ENCODE results near the gene PABPN1L.
A peak's percentile ranks its signal among the peaks of the same experiment; 100 is the strongest.

PABPN1L gene

DNA sequence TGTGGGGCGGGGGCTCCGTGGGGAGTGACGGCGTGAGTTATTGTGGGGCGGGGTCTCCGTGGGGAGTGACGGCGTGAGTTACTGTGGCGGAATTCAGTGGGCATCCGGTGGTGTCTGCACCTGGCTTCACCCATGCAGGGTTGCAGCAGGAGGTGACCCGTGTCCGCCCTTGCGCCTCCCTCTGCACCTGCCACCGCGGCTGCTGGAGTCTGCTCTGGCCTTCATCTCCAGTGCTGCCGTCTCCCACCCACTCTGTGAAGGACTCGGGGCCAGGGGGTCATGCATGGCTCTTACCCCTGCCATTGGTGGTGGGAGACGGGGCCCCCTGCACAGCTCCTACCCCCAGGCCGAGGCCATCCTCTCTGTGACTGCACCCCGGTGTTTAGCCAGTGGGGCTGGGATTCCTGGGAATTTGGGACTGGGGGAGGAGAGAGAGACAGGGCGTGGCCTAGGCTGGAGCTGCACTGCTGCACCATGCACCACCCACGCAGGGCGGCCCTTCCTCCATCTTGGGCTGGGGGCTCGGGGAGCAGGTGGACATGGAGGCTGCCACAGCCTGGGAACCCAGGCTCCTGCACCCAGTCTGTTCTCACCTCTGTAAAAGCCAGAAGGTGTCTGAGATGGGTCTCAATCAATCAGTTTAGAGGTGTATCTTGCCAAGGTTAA, 1.3 kb upstream of the PABPN1L start:
- DNase-seq = no peak

DNA sequence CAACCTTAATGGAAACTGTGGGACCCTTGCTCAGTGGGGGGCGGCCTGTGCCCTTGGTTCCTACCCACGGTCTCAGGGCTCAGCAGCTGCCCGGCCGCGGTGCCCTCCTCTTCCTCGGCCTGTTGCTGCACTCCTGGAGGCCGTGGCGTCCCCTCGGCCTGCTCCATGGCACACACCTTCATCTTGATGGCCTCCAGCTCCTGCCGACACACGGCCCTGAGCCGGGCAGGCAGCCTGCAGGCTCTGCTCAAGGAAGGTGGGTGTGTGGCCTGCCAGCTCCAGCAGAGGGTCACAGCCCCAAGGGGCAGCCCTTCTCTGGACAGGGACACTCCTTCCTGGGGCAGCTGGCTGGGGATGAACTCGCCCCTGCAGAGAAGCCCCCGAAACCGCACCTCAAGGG, 718 bp downstream of the PABPN1L start:
- DNase-seq = no peak

DNA sequence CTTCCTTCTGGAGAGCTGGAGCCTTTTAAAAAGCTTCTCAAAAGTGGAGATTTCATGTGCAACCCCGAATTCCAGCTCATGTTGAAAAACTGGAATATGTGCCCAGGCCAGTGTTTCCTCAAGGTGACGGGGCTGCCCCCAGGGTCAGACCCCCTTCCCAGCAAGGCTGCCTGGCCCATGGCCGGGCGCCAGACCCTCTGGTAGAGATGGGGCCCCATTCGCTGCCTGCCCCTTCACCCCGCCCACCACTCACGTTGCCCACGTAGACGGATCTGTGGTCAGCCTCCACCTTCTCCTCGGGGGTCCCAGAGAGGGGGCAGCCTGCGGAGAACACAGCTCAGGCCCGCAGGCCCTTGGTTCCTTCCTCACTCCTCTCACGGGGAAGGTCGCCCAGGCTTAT, 1.1 kb downstream of the PABPN1L start:
- DNase-seq = no peak

DNA sequence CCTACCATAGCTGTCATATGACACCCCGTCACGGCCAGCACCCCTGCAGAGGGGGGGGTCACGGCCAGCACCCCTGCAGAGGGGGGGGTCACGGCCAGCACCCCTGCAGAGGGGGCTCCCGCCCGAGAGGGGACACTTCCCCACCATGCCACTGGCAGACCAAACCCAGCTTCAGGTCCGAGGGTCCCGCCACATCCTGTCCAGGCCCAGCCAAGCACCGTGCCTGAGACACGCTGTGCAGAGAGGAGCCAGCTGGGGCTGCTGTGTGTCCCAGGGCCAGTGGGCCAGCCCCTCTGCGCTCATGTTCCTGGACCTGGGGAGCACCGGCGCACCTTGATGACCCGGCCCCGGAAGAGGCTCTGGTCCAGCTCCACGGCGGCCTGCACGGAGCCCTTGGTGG, 1.9 kb downstream of the PABPN1L start:
- no peak for DNase-seq

- DNase-seq = no peak
These were observed 2.4 kb downstream of the PABPN1L start for GRCh38 chr16:88864099-88864498.

GRCh38 chr16:88863426-88863825, 3.0 kb downstream of the PABPN1L start:
- DNase-seq = no peak

DNA sequence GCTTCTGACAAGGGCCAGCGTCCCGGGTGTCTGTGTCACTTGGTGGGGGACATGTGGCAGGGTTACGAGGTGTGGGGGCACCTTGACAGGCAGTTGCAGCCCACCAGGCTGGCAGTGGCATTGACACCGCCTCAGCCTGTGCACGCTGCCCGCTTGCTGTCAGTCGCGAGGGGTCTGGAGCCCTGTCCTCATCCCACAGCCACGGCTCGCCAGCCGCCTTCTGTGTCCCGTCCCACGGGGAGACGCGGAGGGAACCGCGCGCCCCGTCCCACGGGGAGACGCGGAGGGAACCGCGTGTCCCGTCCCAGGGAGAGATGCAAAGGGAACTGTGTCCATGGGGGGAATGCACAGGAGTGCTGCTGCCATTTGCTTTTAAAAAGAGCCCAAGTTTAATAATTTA, 3.5 kb downstream of the PABPN1L start:
- no peak for DNase-seq

DNA sequence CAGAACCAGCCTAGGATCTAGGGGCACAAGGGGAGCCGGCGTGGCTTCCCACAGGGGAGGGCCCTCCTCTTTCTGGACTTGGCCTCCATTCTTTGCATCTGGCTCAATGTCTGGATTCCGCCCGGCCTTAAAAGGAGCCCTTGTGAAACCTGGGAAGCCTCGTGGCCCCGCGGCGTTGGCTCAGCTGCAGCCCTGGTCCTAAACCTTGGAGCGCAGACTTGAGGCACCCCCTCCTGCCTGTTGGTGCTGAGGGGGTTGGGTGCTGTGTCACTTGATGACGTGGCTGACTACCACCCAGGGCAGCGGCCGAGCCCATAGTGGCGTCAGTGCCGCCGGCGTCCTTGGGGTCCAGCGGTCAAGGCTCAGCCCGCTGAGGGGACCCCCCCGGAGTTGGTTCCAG, 5.1 kb downstream of the PABPN1L start:
- DNase-seq = no peak

- DNase-seq = no peak
These were observed 6.9 kb downstream of the PABPN1L start for GRCh38 chr16:88859381-88860091.

GRCh38 chr16:88857728-88858339, 8.6 kb downstream of the PABPN1L start:
- no peak for DNase-seq

GRCh38 chr16:88856828-88857727, 9.4 kb downstream of the PABPN1L start, which contains the start of the genes GALNS and TRAPPC2L:
Gene GALNS (minus strand): TSS chr16:88856947. CDS start chr16:88856877, 70 bp downstream.
Gene TRAPPC2L (plus strand): TSS chr16:88857127. CDS start chr16:88857151, 24 bp downstream.
- DNase-seq = peak; percentile 97

DNA sequence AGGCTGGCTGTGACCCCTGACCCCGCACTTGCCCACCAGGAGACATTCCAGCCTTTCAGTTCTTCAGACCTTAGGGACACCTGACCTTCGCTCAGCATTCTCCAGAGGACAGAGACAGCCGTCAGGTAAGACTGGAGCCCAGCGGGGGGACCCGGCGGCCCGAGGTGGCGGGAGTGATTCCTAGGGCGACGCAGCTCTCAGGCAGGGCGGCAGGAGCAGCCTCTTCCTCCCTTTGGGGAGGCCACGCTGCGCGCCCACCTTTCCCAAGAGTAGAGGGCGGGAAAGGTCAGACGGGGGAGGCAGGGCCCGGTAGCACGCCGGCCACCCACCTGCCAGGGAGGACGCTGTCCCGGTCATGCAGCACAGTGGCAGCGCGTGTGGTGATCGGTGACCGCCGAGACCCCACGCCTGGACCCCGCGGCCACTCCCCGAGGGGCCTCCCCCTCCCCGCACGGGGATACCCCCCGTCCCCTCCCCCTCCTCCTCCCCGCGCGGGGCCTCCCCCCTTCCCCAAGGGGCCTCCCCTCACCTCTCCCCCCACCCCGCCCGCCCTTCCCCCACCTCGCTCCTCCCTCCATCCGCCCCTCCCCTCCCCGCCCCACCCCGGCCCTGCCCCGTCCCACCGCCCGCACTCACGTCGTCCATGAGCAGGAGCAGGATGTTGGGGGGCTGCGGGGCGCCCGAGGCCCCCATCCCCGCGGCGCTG, 10.2 kb downstream of the PABPN1L start:
- no peak for DNase-seq

GRCh38 chr16:88855736-88856121, 10.7 kb downstream of the PABPN1L start:
- no peak for DNase-seq

- no peak for DNase-seq
These were observed 11.3 kb downstream of the PABPN1L start for GRCh38 chr16:88855176-88855575.

GRCh38 chr16:88854306-88855111, 12.0 kb downstream of the PABPN1L start:
- no peak for DNase-seq

DNA sequence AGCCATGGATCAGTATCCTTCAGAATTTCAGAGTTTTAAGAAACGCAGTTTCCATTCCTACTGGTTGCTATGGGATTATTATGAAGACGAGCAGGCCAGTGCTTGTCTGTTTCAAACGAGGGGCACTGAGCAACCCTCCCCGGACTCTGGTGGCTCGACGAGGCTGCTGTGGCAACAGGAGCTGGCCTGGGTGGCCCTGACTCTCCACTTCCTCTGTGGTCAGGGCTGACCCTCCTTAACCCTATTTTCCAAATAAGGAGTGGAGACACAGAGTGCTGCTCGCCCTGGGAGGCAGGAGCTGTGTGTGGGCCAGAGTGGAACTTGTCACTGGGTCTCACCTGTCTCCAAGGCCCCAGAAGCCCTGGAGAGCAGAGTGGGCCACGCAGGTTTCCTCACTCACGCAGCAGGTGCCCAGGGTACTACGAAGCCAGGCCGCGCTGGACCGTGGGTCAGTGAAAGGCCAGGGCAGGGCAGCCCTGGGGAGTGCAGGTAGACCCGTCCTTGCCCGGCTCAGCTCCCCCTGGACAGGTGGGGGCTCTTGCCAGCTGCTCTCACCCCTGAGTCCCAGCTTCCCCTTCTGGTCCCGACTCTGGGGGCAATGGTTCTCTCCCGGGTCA, 13.0 kb downstream of the PABPN1L start:
- no peak for DNase-seq

GRCh38 chr16:88851616-88852015, 14.8 kb downstream of the PABPN1L start:
- DNase-seq = no peak

- no peak for DNase-seq
These were observed 15.8 kb downstream of the PABPN1L start for GRCh38 chr16:88850531-88851199.

- no peak for DNase-seq
These were observed 17.9 kb downstream of the PABPN1L start for GRCh38 chr16:88848557-88848956.

- no peak for DNase-seq
These were observed 18.8 kb downstream of the PABPN1L start for GRCh38 chr16:88847654-88848053.
